Measurements from ENCODE around the gene TMC4. TPM values are rescaled to one million over a fixed set of nuclear protein-coding genes. Genes with fewer than 3 reads are reported as not detected.

The TMC4 gene
- polyA plus RNA-seq, 1 donor from 2014 or later = 0.15 TPM

- Histone ChIP-seq H4K20me1 (ENCODE audit: insufficient read depth) (peaks cover 6% of the 10 kb centered on the region), H3K27me3 (ENCODE audit: insufficient read depth, low read depth, low read length) (no peaks in the 10 kb centered on the region), H3K9ac (ENCODE audit: low read length) (no peak overlapping the region), H3K79me2 (replicated peaks; ENCODE audit: insufficient read depth, low read length) (peaks cover 7% of the 10 kb centered on the region), H3K9me2 (ENCODE audit: insufficient read depth, low read length) (no peaks in the 10 kb centered on the region), H3K9me3 (ENCODE audit: low read length) (no peaks in the 10 kb centered on the region), H3K36me3 (ENCODE audit: insufficient read depth, low read length) (no peaks in the 10 kb centered on the region), H2AFZ (ENCODE audit: low read depth, low read length) (no peak overlapping the region), H3K27ac (ENCODE audit: low read length) (no peak overlapping the region), H3F3A (ENCODE audit: insufficient read depth, low read length, poor library complexity, severe bottlenecking) (no peaks in the 10 kb centered on the region), H3K4me2 (ENCODE audit: low read length) (no peak overlapping the region), H3K4me3 (ENCODE audit: low read length) (no peak overlapping the region)
- TF ChIP-seq MXI1 (conservative IDR thresholded peaks at IDR 0.05; ENCODE audit: poor library complexity, severe bottlenecking) (no peak), REST (IDR thresholded peaks at IDR 0.05; ENCODE audit: borderline replicate concordance) (no peak), EZH2 (IDR thresholded peaks at IDR 0.05; ENCODE audit: borderline replicate concordance, insufficient read depth, low read length, poor library complexity, severe bottlenecking) (no peak), TAF1 (IDR thresholded peaks at IDR 0.05; ENCODE audit: low read depth) (no peak), POLR2AphosphoS5 (IDR thresholded peaks at IDR 0.05) (no peak), EP300 (conservative IDR thresholded peaks at IDR 0.05; ENCODE audit: poor library complexity, severe bottlenecking) (no peak), SMC3 (conservative IDR thresholded peaks at IDR 0.05; ENCODE audit: poor library complexity) (no peak), CTCF (IDR thresholded peaks at IDR 0.05; ENCODE audit: poor library complexity, severe bottlenecking) (no peak), RAD21 (conservative IDR thresholded peaks at IDR 0.05) (no peak)
Measured at GRCh38 chr19:54209811-54210494, 37.0 kb upstream of the TMC4 start.

GRCh38 chr19:54209058-54209810, 36.3 kb upstream of the TMC4 start:
- Histone ChIP-seq H4K20me1 (ENCODE audit: insufficient read depth) (peaks cover 13% of the 10 kb centered on the region), H2AFZ (ENCODE audit: low read depth, low read length) (no peak overlapping the region), H3K27ac (ENCODE audit: low read length) (no peak overlapping the region), H3K4me3 (ENCODE audit: low read length) (no peak overlapping the region), H3K27me3 (ENCODE audit: insufficient read depth, low read depth, low read length) (no peaks in the 10 kb centered on the region), H3K9ac (ENCODE audit: low read length) (no peak overlapping the region), H3K4me2 (ENCODE audit: low read length) (no peak overlapping the region), H3F3A (ENCODE audit: insufficient read depth, low read length, poor library complexity, severe bottlenecking) (no peaks in the 10 kb centered on the region), H3K9me3 (ENCODE audit: low read length) (no peaks in the 10 kb centered on the region), H3K79me2 (replicated peaks; ENCODE audit: insufficient read depth, low read length) (peaks cover 15% of the 10 kb centered on the region), H3K9me2 (ENCODE audit: insufficient read depth, low read length) (no peaks in the 10 kb centered on the region), H3K36me3 (ENCODE audit: insufficient read depth, low read length) (no peaks in the 10 kb centered on the region)
- no peak for TF ChIP-seq CTCF (IDR thresholded peaks at IDR 0.05; ENCODE audit: poor library complexity, severe bottlenecking)
- TF ChIP-seq SMC3 (conservative IDR thresholded peaks at IDR 0.05; ENCODE audit: poor library complexity) = no peak
- no peak for TF ChIP-seq REST (IDR thresholded peaks at IDR 0.05; ENCODE audit: borderline replicate concordance)
- TF ChIP-seq RAD21 (conservative IDR thresholded peaks at IDR 0.05) = no peak
- no peak for TF ChIP-seq MXI1 (conservative IDR thresholded peaks at IDR 0.05; ENCODE audit: poor library complexity, severe bottlenecking)
- TF ChIP-seq TAF1 (IDR thresholded peaks at IDR 0.05; ENCODE audit: low read depth) = no peak

Data from neural cell (in vitro differentiated cells).